SU-DHL-6 (cell line): ENCODE measurements around the gene SOX10.

Source experiments
- EZH2phosphoT487 ChIP-seq: fragments of 200-600 bp; sonication (generic), shearing (Covaris generic); conservative IDR thresholded peaks from 2 replicates; pipeline ENCODE4 v1.6.1; 2018; ENCODE audit warnings: mild to moderate bottlenecking, antibody characterized with exemption, low read length, moderate library complexity, mixed read lengths
- TF ChIP-seq, protein P1 (sequence below): fragments of 200-600 bp; sonication (generic); IDR thresholded peaks from one replicate; pipeline ENCODE4 v1.5.1; 2017; ENCODE audit warnings: antibody characterized with exemption, mild to moderate bottlenecking, low read length, moderate library complexity; ENCODE audit not compliant: insufficient read depth, poor library complexity, severe bottlenecking

DNA sequence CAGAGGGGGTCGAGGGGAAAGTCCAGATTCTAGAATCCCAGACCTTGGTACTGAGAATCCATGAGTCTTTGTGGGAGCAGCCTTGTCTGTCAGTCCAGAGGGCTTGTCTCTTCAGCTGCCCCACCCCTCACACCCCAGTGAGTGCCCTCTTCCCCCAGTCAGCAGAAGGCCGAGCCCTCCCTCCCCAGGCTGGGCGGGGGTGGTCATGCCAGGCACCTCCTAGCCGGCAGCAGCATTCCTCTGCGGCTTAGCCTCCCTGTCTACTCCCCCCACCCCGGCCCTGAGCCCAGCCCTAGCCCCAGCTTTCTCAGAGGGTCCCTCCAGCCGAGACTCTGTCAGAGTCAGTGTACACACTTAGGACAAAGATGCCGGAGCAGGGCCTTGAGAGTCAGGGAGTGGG is 4.6 kb downstream of the SOX10 start:
- TF ChIP-seq, protein P1, sequence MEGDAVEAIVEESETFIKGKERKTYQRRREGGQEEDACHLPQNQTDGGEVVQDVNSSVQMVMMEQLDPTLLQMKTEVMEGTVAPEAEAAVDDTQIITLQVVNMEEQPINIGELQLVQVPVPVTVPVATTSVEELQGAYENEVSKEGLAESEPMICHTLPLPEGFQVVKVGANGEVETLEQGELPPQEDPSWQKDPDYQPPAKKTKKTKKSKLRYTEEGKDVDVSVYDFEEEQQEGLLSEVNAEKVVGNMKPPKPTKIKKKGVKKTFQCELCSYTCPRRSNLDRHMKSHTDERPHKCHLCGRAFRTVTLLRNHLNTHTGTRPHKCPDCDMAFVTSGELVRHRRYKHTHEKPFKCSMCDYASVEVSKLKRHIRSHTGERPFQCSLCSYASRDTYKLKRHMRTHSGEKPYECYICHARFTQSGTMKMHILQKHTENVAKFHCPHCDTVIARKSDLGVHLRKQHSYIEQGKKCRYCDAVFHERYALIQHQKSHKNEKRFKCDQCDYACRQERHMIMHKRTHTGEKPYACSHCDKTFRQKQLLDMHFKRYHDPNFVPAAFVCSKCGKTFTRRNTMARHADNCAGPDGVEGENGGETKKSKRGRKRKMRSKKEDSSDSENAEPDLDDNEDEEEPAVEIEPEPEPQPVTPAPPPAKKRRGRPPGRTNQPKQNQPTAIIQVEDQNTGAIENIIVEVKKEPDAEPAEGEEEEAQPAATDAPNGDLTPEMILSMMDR, result no peak
- TF ChIP-seq EZH2phosphoT487, result no peak
